HG02938 (cell line): Measurements from ENCODE around the gene PTP4A2.

Source experiments
- ATAC-seq: cut with Tn5 transposase; IDR thresholded peaks from one replicate; pipeline ENCODE4 v1.9.1; 2021; ENCODE audit warnings: mild to moderate bottlenecking, moderate library complexity; ENCODE audit not compliant: unreplicated experiment

PTP4A2 gene

DNA sequence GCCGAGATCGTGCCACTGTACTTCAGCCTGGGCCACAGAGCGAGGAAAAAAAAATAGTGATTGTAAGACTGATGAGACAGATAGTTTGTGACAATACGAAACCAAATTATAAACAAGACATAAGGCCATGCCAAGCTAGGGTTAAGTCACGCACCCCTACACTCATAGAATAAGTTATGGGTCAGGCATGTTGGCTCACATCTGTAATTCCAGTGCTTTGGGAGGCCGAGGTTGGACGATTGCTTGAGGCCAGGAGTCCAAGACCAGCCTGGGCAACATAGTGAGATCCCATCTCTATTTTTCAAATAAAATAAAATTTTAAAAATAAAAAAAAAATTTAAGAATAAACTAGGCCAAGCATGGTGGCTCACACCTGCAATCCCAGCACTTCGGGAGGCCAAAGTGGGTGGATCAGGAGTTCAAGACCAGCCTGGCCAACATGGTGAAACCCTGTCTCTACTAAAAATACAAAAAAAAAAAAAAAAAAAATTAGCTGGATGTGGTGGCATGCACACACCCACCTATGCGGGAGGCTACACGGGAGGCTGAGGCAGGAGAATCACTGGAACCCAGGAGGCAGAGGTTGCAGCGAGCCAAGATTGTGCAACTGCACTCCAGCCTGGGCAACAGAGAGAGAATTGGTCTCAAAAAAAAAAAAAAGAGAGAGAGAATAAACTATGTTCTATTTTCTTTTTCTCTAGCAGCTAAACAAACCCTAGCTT, 72.3 kb downstream of the PTP4A2 start:
- no peak for ATAC-seq

DNA sequence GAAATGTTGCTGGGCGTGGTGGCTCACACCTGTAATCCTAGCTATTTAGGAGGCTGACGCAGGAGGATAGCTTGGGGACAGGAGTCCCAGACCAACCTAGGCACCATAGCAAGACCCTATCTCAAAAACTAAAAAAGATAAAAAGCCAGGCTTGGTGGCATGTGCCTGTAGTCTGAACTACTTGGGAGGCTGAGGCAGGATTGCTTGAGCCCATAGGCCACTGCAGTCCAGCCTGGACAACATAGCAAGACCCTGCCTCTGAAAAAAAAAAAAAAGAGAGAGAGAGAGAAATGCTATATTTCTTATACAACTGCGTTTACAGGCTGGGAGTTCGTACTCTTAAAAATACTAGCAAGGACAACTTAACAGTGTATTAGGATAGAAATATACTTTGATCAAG, 76.1 kb downstream of the PTP4A2 start:
- ATAC-seq = no peak

DNA sequence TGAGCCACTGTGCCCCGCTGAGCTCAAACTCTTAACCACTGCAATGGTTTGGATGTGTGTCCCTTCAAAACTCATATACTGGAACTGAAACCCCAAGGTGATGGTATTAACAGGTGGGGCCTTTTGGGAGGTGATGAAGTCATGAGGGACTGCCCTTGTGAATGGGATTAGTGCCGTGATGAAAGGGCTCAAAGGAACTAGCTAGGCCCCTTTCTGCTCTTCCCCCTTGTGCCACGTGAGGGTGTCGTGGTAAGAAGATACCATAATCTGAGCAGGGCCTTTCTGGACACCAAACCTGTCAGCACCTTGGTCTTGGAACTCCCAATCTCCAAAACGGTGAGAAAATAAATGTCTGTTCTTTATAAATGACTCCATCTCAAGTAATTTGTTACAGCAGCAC, 76.8 kb downstream of the PTP4A2 start:
- no peak for ATAC-seq

DNA sequence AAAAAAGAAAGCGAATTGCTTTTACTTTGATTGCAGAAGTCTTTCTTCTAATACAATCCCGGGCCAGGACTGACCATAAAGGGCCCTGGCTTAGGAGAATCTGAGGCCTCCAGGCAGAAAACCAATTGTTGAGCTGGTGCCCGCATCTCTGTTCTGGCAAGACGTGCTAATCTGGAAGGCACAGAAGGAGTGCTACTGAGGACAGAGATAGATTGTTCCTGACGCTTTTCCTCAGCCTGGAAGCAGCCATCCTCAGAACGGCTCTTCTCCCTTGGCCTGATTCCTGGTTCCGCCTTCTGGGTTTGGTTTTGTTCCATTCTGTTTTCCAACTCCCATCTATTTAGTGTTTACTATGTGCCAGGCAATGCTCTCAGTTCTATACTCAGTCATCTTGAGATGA, 77.6 kb downstream of the PTP4A2 start:
- no peak for ATAC-seq

DNA sequence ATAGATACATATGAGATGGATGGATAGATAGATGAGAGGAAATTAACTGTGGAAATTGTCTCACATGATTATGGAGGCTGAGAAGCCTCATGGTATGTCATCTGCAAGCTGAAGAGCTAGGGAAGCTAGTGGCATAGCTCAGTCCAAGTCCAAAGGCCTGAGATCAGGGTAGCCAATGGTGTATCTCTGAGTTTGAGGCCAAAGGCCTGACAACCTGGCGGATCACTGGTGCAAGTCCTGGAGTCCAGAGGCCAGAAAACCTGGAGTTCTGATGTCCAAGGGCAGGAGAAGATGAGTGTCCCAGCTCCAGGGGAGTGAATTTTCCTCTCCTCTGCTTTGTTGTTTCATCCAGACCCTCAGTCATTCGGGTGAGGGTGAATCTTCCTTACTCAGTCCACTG, 78.4 kb downstream of the PTP4A2 start:
- ATAC-seq = no peak

DNA sequence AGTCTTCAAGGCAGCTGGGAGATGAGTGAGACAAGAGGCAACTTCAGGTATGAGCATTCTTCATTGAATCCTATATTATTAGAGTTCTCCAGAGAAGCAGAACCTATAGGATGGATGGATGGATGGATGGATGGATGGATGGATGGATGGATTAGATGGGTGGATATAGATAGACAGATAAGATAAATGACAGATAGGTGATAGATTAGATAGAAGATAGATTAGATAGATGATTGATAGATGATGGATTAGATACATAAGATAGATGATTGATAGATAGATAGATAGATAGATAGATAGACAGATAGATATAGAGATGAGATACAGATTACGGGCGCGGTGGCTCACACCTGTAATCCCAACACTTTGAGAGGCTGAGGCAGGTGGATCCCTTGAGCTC, 79.1 kb downstream of the PTP4A2 start:
- ATAC-seq = no peak

DNA sequence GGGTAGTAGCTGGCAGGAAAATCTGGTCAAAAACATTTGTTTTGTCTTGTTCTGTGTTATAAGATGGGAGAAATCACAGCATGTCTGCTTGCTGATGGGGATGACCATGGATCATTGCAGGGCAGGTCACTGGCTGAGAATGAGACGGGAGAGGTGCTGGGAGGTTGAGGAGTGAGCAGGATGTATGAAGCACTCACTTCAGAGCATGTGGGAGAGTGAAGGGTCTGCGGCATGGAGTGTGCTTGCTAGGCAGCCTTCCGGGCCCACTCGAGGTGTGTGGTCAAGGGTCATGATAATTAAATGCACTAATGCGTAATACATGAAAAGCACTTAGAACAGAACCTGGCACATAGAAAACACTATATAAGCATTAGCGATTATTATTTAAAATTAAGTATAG, 80.3 kb downstream of the PTP4A2 start:
- ATAC-seq = no peak
